ENCODE results near the gene ZNF724.

Gene ZNF724

DNA sequence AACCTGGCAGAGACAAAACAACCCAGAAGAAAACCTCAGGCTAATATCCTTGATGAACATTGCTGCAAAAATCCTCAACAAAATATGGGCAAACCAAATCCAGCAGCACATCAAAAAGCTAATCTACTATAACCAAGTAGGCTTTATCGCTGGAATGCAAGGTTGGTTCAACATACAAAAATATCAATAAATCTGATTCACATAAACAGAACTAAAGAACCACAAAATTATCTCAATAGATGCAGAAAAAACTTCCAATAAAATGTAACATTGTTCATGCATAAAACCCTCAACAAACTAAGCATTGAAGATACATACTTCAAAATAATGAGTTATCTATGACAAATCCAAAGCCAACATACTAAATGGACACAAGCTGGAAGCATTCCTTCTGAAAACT, 8.8 kb downstream of the ZNF724 start:
- DNase-seq (ENCODE audit: low spot score) = no peak

DNA sequence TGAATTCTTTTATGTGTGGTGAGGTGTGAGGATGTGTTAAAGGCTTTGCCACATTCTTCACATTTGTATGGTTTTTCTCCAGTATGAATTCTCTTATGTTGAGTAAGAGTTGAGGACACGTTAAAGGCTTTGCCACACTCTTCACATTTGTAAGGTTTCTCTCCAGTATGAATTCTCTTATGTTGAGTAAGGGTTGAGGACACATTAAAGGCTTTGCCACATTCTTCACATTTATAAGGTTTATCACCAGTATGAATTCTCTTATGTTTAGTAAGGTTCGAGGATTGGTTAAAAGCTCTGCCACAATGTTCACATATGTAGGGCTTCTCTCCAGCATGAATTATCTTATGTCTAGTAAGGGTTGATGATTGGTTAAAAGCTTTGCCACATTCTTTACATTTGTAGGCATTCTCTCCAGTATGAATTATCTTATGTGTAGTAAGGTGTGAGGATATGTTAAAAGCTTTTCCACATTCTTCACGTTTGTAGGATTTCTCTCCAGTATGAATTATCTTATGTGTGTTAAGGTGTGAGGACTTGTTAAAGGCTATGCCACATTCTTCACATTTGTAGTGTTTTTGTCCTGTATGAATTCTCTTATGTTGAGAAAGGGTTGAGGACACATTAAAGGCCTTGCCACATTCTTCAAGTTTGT, 27.1 kb downstream of the ZNF724 start:
- DNase-seq (ENCODE audit: low spot score) = no peak

- DNase-seq (ENCODE audit: low spot score) = no peak
These were observed 46.3 kb downstream of the ZNF724 start for GRCh38 chr19:23203841-23204344.

DNA sequence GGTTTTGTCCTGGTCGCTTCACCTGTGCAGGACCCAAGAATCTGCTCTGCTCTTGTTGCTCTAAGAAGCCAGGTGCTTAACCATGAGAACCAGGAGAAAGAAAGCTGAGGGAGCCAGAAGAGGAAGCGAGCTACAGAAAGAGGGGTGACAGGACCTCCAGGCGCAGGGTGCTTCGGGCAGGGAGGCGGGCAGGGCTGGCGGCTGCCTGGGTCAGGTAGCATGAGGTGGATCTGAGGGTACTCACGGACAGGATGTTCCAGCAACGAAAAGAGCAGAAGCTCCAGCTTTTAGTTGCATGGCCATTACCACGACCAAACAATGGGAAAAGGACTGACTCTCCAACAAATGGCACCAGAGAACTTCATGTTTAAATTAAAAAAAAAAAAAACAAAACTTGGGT, 59.9 kb downstream of the ZNF724 start:
- DNase-seq (ENCODE audit: low spot score) = no peak

DNA sequence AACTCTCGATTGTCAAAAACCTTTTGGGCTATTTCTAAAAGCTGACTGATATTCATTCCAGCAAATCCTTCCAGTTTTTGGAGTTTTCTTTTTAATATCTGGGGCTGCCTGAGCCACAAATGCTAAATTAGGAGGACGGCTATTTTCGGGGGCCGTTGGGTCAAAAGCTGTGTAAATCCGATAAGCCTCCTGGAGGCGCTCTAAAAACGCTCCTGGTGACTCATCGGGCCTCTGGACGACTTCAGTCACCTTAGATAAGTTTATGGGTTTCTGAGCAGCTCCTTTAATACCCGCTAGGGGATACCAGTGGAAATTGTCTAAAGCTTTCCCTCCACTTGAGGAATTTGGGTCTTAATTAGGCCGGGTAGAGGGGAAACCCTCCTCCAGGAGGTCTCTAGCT, 66.9 kb downstream of the ZNF724 start:
- DNase-seq (ENCODE audit: low spot score) = no peak

All from pons (tissue), 1 donor.